Limb (tissue), 2 donors: ENCODE measurements around the gene CADPS2.
"Not testable (repeated sequence)": the region's sequence is repeated elsewhere in the genome, so short reads cannot be mapped to it uniquely, and the experiment has no call there.

Source experiments
- DNase-seq, 2 donors: peaks; one replicate each; pipeline ENCODE4 v3.0.0-alpha.2; 2016; ENCODE audit errors: extremely low spot score in 2 of 2

Gene CADPS2

GRCh38 chr7:122715183-122715582, 171.1 kb downstream of the CADPS2 start:
- no peak for DNase-seq

DNA sequence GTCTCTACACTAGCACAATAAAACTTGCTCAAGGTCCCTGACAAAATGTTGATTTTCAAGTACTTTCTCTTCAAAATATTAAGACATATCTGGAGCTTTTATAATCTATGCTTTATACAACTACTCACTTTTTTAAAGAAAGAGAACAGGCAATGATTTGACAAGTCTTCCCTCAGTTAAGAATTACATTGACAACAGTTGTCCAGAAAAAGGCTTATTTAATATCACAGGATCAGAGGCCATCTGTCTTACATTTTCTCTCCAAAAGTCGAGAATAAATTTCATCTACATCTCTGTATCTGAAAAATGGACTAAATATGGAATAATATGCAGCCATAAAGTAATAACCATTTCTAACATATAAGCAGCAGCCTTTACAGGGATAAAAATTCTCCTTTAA, 175.3 kb downstream of the CADPS2 start:
- DNase-seq = no peak

GRCh38 chr7:122709930-122710646, 176.2 kb downstream of the CADPS2 start:
- no peak for DNase-seq

GRCh38 chr7:122706836-122707235, 179.4 kb downstream of the CADPS2 start:
- DNase-seq = no peak

DNA sequence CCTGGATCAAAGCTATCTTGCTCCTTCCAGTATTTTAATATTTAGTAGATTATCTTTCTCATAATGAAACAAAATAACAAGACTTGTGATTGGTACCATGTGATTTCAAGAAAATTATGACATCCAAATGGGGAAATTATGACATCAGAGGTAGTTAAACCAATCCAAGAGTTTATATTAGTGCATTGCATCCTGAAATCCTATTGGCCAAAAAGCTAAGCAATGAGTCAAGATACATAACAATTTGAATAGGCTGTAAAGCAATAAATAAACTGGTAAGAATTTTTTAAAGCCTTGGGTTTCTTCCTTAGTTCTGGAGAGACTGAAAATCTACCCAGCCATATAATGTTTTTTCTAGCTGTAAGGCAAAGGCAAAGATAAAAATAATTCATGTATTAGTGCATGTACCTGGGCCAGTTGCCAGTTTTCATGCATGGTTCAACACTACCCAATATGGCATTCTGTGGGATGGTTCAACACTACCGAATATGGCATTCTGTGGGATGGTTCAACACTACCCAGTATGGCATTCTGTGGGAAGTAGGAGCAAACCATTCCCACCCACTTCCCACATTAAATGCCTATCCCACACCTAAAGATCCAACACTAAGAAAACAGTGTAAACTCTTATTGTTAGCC, 183.3 kb downstream of the CADPS2 start, which contains the start of gene RNF148:
RNF148 (minus strand) TSS at position 51 of the 639 bp plus-strand sequence. CDS start 172 bp downstream, outside the sequence.
- DNase-seq = no peak

GRCh38 chr7:122699017-122699416, 187.2 kb downstream of the CADPS2 start, which contains the start of gene RNF133:
Gene RNF133 (minus strand): TSS chr7:122699117. CDS start chr7:122698918, 199 bp downstream.
- no peak for DNase-seq

- DNase-seq = no peak
Observed at GRCh38 chr7:122695816-122696215, 190.4 kb downstream of the CADPS2 start.

DNA sequence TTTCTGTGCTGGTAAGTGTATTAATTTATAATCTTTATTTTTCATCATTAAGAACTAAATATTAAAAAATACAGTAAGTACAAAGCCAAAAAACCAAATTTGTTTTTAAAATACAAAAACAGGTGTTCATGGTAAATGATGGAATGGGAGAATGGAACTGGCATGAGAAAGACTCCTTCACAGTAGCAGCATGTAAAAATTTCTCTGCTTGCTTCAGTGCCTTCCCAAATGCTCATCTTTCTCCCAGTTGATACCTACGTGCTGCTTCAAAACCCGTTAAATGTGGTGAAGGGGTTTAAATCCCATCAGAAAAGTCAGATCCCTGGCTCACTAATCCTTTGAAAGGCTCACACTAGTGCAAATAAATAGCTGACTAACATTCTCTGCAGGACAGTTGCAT, 191.6 kb downstream of the CADPS2 start:
- DNase-seq = no peak

DNA sequence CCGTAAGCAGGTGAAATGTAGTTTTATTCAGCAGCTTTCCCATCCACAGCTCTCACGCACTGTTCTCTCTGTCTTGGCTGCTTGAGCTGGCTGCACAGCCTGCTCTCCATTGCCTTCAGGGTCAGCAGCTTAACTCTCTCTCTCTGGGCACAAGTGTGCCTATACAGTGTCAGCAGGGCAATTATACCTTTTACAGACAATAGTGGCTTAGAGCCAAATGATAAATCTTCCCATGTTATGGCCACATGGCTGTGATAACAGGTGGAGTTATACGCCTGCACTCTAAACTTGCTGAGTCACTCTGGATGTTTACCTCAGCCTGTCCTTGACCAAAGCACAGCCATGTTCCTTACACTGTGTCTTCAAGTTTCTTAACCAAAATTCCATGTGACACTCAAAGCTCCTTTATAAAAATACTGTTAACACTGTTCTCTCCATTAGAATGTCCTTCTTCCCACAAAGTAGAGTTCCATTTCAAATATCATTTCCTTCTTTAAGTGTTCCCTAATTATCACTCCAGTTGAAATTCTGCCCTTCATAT, 193.4 kb downstream of the CADPS2 start:
- DNase-seq = no peak

DNA sequence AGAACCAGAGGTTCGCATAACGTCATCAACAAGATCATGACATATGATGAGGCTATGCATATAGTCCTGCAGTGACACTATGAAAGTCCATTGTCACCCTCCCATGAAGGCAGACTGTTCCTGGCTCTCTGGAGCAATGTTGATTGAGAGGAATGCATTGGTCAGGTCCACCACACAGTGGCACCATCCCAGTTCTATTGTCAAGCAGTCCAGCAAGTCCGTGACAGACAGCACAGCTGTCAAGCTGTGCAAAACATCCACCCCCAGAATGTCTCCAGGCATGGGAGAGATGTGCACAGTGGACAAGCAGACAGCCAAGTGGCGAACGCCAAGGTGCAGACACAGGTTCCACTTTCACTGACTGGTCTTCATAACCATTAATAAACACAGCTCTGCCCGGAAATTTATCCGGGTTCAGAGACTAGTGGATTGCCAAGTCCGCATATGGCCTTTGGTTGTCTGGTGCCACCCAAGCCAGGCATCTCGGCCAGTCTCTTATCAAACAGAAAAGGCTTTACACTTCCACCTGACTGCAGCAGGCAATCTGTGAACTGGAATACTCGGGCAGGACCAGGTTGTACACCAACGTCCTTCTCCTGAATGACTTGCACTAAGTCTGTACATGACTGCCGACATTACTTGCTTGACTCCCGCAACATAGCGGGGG, 194.6 kb downstream of the CADPS2 start:
- no peak for DNase-seq

DNA sequence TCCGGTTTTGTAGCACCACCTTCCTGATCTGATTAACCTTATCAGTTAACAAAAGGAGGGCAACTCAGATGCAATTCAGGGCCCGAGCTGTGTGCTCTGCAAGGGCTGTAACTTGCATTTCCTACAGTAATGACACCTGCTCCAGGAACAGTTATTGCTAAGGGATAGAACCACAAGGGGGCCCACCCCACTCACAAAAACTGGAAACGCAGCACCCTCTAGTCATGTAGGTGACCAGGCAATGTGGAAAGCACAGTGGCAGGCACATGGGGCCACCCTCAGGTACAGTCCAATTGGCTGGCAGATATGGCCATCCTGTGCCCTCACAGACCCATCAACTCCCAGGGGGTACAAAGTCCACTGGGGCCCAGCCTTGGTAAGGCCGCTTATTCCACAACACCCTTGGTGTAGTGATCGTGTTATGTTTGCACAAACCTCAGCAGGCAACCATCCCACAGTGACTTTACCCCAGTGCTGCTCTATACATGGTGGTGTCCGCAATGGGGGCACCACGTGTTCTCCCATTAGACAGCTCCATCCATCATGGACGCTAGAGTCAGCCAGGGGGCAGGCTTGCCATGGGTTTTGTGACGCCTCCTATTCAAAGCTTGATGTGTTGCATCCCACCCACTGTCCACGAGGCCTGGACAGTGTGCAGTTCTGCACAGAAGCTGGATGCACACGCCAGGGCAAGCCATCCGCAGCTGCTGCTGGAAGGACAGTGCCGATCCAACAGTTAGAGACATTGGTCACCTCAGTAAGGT, 196.7 kb downstream of the CADPS2 start:
- no peak for DNase-seq

GRCh38 chr7:122688400-122688998, 197.8 kb downstream of the CADPS2 start:
- no peak for DNase-seq

DNA sequence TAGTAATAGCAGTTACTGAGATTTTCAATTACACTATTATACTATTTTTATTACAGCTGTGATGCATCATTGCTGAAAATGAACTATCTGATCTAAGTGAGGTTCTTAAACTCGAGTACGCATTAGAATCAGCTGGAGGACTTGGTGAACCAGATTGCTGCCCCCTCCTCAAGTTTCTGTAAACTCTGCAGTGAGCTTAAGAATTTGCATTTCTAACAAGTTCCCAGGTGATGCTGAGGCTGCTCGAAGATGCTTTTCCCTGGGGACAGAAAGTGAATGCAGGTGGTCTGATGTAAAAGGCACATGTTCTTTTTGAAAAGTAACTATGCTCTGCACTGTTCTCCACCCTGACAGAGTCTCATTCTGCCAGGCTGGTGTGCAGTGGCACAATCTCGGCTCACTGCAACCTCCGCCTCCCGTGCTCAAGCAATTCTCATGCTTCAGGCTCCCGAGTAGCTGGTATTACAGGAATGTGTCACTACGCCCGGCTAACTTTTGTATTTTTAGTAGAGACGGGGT, 199.8 kb downstream of the CADPS2 start:
- no peak for DNase-seq

- DNase-seq = no peak
Observed at GRCh38 chr7:122684504-122684903, 201.8 kb downstream of the CADPS2 start.

GRCh38 chr7:122682815-122683550, 203.3 kb downstream of the CADPS2 start:
- DNase-seq = no peak

- not testable (repeated sequence) for DNase-seq
Observed at GRCh38 chr7:122681186-122681585, 205.1 kb downstream of the CADPS2 start.

GRCh38 chr7:122679813-122680212, 206.4 kb downstream of the CADPS2 start:
- no peak for DNase-seq

DNA sequence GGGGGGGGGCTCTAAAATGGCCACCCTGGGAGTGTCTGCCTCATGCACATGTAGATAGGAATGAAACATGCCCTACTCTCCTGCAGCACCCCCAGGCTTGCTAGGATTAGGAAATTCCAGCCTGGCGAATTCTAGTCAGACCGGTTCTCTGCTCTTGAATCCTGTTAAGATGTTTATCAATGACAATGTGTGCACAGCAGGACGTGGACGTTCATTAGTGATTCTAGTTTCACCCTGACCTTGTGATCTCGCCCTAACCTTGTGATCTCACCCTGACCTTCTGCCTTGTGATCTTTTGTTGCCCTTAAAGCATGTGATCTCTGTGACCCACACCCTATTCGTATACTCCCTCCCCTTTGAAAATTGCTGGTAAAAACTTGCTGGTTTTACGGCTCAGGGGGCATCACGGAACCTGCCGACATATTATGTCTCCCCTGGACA, 207.0 kb downstream of the CADPS2 start:
- DNase-seq = not testable (repeated sequence)

DNA sequence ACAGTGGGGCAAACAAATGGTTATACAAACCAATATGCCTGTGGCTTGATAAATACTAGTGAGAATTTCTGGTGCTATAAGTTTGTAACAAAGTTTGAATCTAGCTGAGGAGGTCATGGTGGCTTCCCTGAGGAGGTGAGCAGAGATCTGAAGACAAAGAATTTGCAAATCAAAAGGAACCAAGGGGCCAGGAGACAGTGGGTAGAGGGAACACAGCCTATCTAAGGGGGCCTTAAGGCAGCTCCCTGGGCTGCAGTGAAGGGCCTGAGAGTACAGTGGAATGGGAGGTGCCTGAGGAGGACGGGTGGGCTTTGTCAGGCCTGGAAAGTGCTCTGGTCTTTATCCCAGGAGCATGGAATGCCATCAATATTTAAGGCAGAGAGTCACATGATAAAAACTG, 209.1 kb downstream of the CADPS2 start:
- DNase-seq = no peak

- DNase-seq = no peak
Observed at GRCh38 chr7:122676466-122676865, 209.8 kb downstream of the CADPS2 start.
